NB4 (cell line): ENCODE results near the gene STAT6.

Experiments
- DNase-seq: peaks from one replicate; pipeline ENCODE4 v3.0.0; 2010; ENCODE audit warnings: low read depth
- H3K4me3 ChIP-seq: one replicate; pipeline ENCODE4 v1.5.1; 2011; ENCODE audit warnings: mild to moderate bottlenecking, low read depth, low read length, moderate library complexity
- MYC ChIP-seq: IDR thresholded peaks from 2 replicates; pipeline ENCODE4 v1.6.1; 2011; ENCODE audit warnings: low read depth, low read length
- POLR2A ChIP-seq: IDR thresholded peaks from 2 replicates; pipeline ENCODE4 v1.6.1; 2011; ENCODE audit warnings: mild to moderate bottlenecking; ENCODE audit not compliant: insufficient read length; ENCODE audit errors: extremely low read depth
- TF ChIP-seq, protein P1 (sequence below): IDR thresholded peaks from one replicate; pipeline ENCODE4 v1.5.1; 2012; ENCODE audit warnings: low read depth, low read length
- TF ChIP-seq, protein P2 (sequence below): IDR thresholded peaks from 2 replicates; pipeline ENCODE4 v1.6.1; 2011; ENCODE audit warnings: low read depth, low read length

Gene STAT6

GRCh38 chr12:57046086-57046791 is 64.9 kb downstream of the STAT6 start:
- peak overlapping the region; percentile 35 for H3K4me3 ChIP-seq
- no peak for TF ChIP-seq POLR2A
- TF ChIP-seq, protein P1, sequence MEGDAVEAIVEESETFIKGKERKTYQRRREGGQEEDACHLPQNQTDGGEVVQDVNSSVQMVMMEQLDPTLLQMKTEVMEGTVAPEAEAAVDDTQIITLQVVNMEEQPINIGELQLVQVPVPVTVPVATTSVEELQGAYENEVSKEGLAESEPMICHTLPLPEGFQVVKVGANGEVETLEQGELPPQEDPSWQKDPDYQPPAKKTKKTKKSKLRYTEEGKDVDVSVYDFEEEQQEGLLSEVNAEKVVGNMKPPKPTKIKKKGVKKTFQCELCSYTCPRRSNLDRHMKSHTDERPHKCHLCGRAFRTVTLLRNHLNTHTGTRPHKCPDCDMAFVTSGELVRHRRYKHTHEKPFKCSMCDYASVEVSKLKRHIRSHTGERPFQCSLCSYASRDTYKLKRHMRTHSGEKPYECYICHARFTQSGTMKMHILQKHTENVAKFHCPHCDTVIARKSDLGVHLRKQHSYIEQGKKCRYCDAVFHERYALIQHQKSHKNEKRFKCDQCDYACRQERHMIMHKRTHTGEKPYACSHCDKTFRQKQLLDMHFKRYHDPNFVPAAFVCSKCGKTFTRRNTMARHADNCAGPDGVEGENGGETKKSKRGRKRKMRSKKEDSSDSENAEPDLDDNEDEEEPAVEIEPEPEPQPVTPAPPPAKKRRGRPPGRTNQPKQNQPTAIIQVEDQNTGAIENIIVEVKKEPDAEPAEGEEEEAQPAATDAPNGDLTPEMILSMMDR, result no peak
- peak; percentile 39; the same call in 1 of the 2 replicates for TF ChIP-seq MYC
- TF ChIP-seq, protein P2, sequence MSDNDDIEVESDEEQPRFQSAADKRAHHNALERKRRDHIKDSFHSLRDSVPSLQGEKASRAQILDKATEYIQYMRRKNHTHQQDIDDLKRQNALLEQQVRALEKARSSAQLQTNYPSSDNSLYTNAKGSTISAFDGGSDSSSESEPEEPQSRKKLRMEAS, result peak; percentile 54
- peak; percentile 49 for DNase-seq
